HuH-7 (cell line): ENCODE measurements around the gene BCAR1.
A peak's percentile ranks its signal among the peaks of the same experiment; 100 is the strongest.
"Not testable (repeated sequence)": the region's sequence is repeated elsewhere in the genome, so short reads cannot be mapped to it uniquely, and the experiment has no call there.

Source experiments
- DNase-seq: peaks from one replicate; pipeline ENCODE4 v3.0.0; 2011; ENCODE audit warnings: low spot score

Gene BCAR1

GRCh38 chr16:75252946-75253911 lies 1.8 kb upstream of the BCAR1 start:
- no peak for DNase-seq

GRCh38 chr16:75252049-75252864 lies 833 bp upstream of the BCAR1 start:
- no peak for DNase-seq

- peak; percentile 99 for DNase-seq
These were observed 580 bp downstream of the BCAR1 start for GRCh38 chr16:75250809-75251279.

GRCh38 chr16:75250089-75250808 lies 1.2 kb downstream of the BCAR1 start:
- DNase-seq = no peak

GRCh38 chr16:75249441-75249840 lies 2.0 kb downstream of the BCAR1 start:
- no peak for DNase-seq

GRCh38 chr16:75248536-75249380 lies 2.7 kb downstream of the BCAR1 start:
- DNase-seq = no peak

- no peak for DNase-seq
These were observed 3.3 kb downstream of the BCAR1 start for GRCh38 chr16:75248142-75248535.

- DNase-seq = no peak
These were observed 4.2 kb downstream of the BCAR1 start for GRCh38 chr16:75247249-75247648.

GRCh38 chr16:75246504-75247205 lies 4.8 kb downstream of the BCAR1 start:
- no peak for DNase-seq

GRCh38 chr16:75244844-75245758 lies 6.3 kb downstream of the BCAR1 start:
- peak; percentile 81 for DNase-seq

- no peak for DNase-seq
These were observed 7.1 kb downstream of the BCAR1 start for GRCh38 chr16:75244225-75244809.

GRCh38 chr16:75243667-75244224 lies 7.7 kb downstream of the BCAR1 start:
- no peak for DNase-seq

- not testable (repeated sequence) for DNase-seq
These were observed 8.9 kb downstream of the BCAR1 start for GRCh38 chr16:75242436-75243078.

- DNase-seq = no peak
These were observed 9.5 kb downstream of the BCAR1 start for GRCh38 chr16:75241955-75242354.

- no peak for DNase-seq
These were observed 10.0 kb downstream of the BCAR1 start for GRCh38 chr16:75241412-75241811.

GRCh38 chr16:75240633-75241032 lies 10.8 kb downstream of the BCAR1 start:
- DNase-seq = not testable (repeated sequence)

- no peak for DNase-seq
These were observed 11.8 kb downstream of the BCAR1 start for GRCh38 chr16:75239542-75240122.
